HUES64 (cell line): ENCODE results near the gene TYSND1.
"Not testable (repeated sequence)": the region's sequence is repeated elsewhere in the genome, so short reads cannot be mapped to it uniquely, and the experiment has no call there.

Experiments used
- H3K27ac ChIP-seq: 2 replicates; pipeline ENCODE4 v1.7.0; 2013; ENCODE audit warnings: low read depth, low read length, inconsistent platforms
- H3K27me3 ChIP-seq: 2 replicates; pipeline ENCODE4 v1.6.1; 2013; ENCODE audit warnings: mild to moderate bottlenecking, low read length; ENCODE audit not compliant: insufficient read depth
- H3K36me3 ChIP-seq: 2 replicates; pipeline ENCODE4 v1.6.1; 2013; ENCODE audit warnings: mild to moderate bottlenecking, low read length; ENCODE audit not compliant: insufficient read depth
- H3K4me1 ChIP-seq: 2 replicates; pipeline ENCODE4 v1.6.1; 2013; ENCODE audit warnings: mild to moderate bottlenecking, low read length, moderate library complexity; ENCODE audit not compliant: insufficient read depth
- H3K4me3 ChIP-seq: 2 replicates; pipeline ENCODE4 v1.5.1; 2013; ENCODE audit warnings: mild to moderate bottlenecking, low read length, moderate library complexity
- H3K9ac ChIP-seq: 2 replicates; pipeline ENCODE4 v1.6.1; 2013; ENCODE audit warnings: mild to moderate bottlenecking, low read depth, low read length
- H3K9me3 ChIP-seq: 2 replicates; pipeline ENCODE4 v1.6.1; 2013; ENCODE audit warnings: low read depth, low read length; ENCODE audit not compliant: insufficient read depth
- WGBS: fragments of 150-250, 120-280 bp; methylation state at CpG from one replicate; pipeline ENCODE4 v1.1.7; 2013; ENCODE audit warnings: missing lambda C conversion rate; 5-methylcytosine and 5-hydroxymethylcytosine counted together

The TYSND1 gene

DNA sequence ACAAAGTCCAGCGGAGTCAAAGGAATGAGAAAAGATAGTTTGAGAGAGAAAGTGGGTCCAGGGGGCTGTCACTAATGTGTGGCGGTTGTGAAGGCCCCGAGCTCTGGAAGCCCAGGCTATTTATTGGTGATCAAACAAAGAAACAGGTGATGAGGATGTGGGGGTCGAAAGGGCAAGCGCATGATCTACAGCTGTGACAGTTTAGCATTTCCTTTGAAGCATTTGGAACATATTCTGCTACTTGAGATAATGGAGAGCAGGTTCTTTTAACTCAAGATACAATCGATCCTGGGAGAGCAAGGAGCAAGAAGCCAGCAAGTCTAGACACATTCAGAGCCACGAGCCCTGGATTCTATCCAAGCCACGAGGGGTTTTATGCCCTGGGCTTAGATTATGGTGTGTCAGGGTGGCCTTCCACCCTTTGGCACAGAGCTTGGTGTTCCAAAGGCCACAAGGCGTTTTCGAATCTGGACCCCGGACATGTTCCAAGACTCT, 45.4 kb downstream of the TYSND1 start:
- WGBS: 96% methylated on average over 11 of the region's 11 CpGs
- peaks cover 45% of the 10 kb centered on the region for H3K36me3 ChIP-seq
- H3K27ac ChIP-seq, H3K4me3 ChIP-seq, H3K27me3 ChIP-seq, H3K9ac ChIP-seq, H3K9me3 ChIP-seq, H3K4me1 ChIP-seq: not testable (repeated sequence)

DNA sequence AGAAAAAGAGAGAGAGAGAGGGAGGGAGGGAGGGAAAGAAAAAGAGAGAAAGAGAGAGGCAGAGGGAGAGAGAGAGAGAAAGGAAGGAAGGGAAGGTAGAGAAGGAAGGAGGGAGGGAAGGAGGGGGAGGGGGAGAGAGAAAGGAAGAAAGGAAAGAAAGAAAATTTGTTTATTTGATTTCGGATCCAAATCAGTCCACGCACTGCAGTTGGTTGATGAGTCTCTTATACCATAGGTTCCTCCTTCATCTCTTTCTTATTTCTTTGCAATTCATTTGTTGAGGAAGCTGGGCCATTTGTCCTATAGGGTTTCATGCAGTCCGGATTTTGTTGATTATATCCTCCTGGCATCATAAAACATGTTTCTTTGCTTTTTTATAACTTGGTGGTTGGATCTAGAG, 48.2 kb downstream of the TYSND1 start:
- Histone ChIP-seq H3K36me3 (peaks cover 65% of the 10 kb centered on the region), H3K4me1 (no peaks in the 10 kb centered on the region), H3K9ac (no peak overlapping the region), H3K27me3 (no peaks in the 10 kb centered on the region), H3K9me3 (no peaks in the 10 kb centered on the region), H3K27ac (no peak overlapping the region), H3K4me3 (no peak overlapping the region)
- WGBS: 100% methylated on average over 3 of the region's 3 CpGs

DNA sequence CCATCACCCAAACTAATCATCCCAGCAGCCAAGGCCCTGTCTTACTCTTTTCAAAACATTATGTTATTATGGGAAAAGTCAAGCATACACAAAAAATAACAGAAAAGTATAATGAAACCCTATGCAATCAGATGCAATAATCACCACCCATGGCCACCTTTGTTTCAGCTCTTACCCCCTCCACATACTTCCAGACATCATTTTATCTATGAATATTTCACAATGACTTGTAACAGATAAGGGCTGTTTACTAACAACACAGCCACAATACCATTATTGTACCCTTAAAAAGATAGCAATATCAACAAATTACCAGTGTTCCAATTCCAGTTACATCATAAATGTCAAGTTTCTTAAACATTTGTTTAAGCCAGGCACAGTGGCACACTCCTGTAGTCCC, 49.0 kb downstream of the TYSND1 start:
- H3K4me3 ChIP-seq: no peak overlapping the region
- H3K9me3 ChIP-seq: no peaks in the 10 kb centered on the region
- H3K9ac ChIP-seq: no peak overlapping the region
- H3K27ac ChIP-seq: no peak overlapping the region
- H3K4me1 ChIP-seq: no peaks in the 10 kb centered on the region
- H3K36me3 ChIP-seq: peaks cover 73% of the 10 kb centered on the region
- no peaks in the 10 kb centered on the region for H3K27me3 ChIP-seq

DNA sequence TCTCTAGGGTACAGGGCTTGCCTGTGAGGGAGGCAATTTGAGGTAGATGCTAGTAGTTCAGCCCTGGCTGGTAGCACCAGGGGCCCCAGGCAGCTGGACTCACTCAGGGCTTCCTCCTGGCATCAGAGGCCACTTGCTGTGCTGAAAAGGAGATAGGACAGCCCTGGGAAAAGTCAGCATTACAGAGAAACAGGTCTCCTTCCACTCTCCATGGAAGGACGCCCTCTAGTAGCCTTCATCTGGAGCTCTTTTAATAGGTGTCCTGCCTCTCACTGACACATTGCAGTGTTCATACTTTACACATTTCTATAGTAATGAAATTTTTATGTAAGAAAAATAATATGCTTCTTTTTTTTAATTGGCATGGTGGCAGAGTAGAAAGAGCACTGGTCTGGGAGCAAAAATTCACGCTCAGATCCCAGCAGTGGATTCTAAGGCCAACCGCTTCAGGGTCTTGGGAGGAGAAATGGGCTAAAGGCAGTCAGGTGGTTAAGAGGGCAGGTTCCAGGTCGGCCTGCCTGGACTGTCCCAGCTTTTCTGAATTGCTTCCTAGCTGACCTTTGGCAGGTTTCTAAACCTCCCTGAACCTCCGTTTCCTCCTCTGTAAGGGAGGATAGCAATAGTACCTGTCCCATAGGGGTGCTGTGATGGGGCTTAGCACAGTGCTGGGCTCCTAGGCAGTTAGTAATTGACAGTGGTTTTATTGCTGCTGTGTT, 49.6 kb downstream of the TYSND1 start:
- Histone ChIP-seq H3K9ac (no peak overlapping the region), H3K36me3 (peaks cover 74% of the 10 kb centered on the region), H3K4me3 (no peak overlapping the region), H3K4me1 (no peaks in the 10 kb centered on the region), H3K27me3 (no peaks in the 10 kb centered on the region), H3K27ac (no peak overlapping the region), H3K9me3 (no peaks in the 10 kb centered on the region)
- WGBS: 92% methylated on average over 5 of the region's 5 CpGs

DNA sequence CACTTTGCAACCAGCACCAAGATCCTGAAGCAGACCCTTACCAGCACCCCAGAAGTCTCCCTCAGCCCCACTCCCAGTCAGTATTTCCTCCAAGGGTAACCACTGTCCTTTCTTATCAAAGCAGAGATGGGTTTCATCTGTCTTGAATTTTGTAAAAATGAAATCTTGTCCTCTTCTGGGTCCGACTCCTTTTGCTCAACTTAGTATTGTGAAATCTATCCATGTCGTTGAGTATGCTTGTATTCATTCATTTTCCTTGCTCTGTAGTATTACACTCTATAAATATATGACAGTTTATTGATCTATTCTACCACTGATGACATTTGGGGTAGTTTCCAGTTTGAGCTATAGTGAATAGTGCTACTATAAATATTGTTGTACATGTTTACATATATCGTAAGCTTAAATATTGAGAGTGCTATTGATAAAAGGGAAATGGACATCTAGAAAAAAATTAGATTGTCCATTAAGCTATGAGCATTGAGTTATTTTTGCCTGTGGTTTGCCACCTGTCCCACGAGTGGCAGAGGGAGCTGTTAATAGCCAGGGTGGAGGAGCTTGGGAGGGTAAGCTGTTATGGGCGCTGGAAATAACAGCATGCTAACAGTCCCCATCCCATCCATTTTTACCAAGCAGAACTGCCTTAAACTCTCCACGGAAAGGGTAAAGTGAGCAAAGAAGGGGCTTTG, 50.3 kb downstream of the TYSND1 start:
- H3K36me3 ChIP-seq: peaks cover 71% of the 10 kb centered on the region
- H3K4me1 ChIP-seq: no peaks in the 10 kb centered on the region
- H3K4me3 ChIP-seq: no peak overlapping the region
- no peak overlapping the region for H3K9ac ChIP-seq
- H3K27me3 ChIP-seq: no peaks in the 10 kb centered on the region
- H3K9me3 ChIP-seq: no peaks in the 10 kb centered on the region
- WGBS: 96% methylated on average over 4 of the region's 6 CpGs
- H3K27ac ChIP-seq: no peak overlapping the region

DNA sequence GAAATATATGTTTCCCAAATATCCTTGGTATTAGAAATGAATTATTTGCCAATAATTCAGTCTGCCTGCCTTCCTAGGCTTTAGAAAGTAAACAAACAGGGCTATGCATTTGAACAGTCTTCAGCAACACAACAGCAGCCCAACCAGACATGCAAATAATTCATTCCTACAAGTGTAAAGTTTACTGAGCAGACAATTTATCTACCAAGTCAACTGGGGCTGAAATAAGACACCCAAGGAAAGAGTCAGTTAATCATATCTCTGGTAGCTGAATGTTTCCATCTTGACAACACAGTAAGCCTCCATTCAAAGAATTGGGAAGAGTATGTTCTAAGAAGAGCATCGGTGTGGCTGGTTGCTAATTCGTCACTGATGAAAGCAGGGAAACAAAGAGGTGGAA, 52.2 kb downstream of the TYSND1 start:
- 100% methylated on average over 2 of the region's 2 CpGs for WGBS
- H3K4me1 ChIP-seq: no peaks in the 10 kb centered on the region

DNA sequence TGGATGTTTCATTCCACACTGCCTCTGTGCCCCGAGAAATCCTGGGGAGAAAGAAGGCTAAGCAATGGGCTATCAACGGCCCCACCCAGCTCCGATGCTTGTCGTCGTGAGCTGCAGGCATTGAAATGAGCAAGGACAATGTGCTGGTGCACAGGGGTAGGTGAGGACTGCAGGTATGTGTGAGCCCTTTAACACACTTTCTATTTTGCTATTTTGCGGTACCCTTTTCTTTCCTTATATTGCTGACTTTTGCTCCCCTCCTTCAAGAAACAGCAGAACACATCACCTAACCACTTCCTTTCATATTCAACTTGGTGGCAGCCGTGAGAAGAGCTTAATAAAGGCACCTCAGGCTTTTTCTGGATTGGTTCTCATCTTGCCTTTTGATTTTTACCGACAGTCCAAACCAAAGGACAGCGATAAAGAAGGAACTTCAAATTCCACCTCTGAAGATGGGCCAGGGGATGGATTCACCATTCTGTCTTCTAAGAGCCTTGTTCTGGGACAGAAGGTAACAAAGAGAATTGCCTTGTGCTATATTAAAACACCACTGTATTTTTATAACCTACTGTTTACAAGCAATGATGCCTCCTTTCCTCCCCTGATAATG, 53.1 kb downstream of the TYSND1 start:
- 94% methylated on average over 9 of the region's 9 CpGs for WGBS
- Histone ChIP-seq H3K9ac (no peak overlapping the region), H3K9me3 (no peaks in the 10 kb centered on the region), H3K4me3 (no peak overlapping the region), H3K27me3 (no peaks in the 10 kb centered on the region), H3K4me1 (no peaks in the 10 kb centered on the region), H3K27ac (no peak overlapping the region), H3K36me3 (peaks cover 59% of the 10 kb centered on the region)

More for the DNA sequence above, 52.2 kb downstream of the TYSND1 start:
- Histone ChIP-seq H3K27ac (no peak overlapping the region), H3K36me3 (peaks cover 66% of the 10 kb centered on the region), H3K9ac (no peak overlapping the region), H3K4me3 (no peak overlapping the region), H3K9me3 (no peaks in the 10 kb centered on the region), H3K27me3 (no peaks in the 10 kb centered on the region)

DNA sequence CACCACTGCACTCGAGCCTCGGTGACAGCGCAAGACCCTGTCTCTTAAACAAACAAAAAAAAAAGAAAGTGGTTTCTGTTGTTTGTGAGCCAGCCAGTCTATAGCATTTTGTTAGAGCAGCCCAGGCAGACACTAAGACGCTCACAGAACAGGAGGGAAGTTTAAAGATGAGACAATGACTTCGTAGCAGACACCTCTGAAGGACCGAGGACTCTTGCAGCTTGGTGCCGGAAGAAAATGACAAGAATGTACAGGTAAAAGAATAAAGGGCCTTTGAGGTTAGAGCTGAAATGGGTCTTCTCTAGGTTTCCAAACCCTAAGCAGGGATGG, 54.1 kb downstream of the TYSND1 start:
- Histone ChIP-seq H3K27ac (no peak overlapping the region), H3K36me3 (peaks cover 58% of the 10 kb centered on the region), H3K27me3 (no peaks in the 10 kb centered on the region), H3K9me3 (no peaks in the 10 kb centered on the region), H3K9ac (no peak overlapping the region), H3K4me3 (no peak overlapping the region), H3K4me1 (no peaks in the 10 kb centered on the region)
- 96% methylated on average over 7 of the region's 7 CpGs for WGBS

DNA sequence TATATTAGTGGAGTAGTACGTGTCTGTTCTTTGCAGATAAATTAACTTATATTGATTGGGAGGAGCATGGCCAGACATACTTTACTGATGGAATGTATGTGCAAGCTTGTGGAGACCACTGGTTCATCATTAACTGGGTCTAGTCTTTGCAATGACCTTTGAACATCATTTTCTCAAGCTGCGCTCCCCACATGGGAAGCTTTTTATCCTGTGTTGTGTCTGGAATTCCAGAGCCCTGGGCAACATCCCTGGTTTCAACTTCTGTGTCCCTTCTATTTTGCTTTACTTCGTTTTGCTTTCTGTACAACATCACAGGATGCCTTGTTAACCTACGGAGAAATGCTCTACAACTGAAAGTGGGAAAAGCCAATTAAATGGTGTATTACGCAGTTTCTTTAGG, 55.5 kb downstream of the TYSND1 start:
- no peaks in the 10 kb centered on the region for H3K9me3 ChIP-seq
- H3K27me3 ChIP-seq: no peaks in the 10 kb centered on the region
- no peaks in the 10 kb centered on the region for H3K4me1 ChIP-seq
- no peak overlapping the region for H3K9ac ChIP-seq
- WGBS: 95% methylated on average over 5 of the region's 5 CpGs
- H3K36me3 ChIP-seq: peaks cover 47% of the 10 kb centered on the region
- no peak overlapping the region for H3K27ac ChIP-seq
- H3K4me3 ChIP-seq: no peak overlapping the region

DNA sequence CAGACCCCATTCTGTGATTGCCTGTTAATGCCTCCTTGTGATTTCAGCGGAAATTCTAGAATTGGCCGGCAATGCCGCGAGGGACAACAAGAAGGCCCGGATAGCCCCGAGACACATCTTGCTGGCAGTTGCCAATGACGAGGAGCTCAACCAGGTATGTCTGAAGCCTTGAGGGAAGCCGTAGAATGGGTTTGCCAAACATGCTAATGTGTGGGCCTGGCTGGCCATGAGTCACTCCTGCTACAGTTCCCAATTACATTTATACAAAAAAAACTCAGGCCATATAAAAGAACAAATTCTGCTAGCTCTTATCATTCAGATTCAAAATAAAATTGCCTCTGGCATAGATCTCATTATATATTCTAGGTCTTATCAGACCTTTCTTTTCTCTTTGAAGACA, 56.5 kb downstream of the TYSND1 start:
- peaks cover 39% of the 10 kb centered on the region for H3K36me3 ChIP-seq
- H3K4me1 ChIP-seq: no peaks in the 10 kb centered on the region
- no peaks in the 10 kb centered on the region for H3K9me3 ChIP-seq

DNA sequence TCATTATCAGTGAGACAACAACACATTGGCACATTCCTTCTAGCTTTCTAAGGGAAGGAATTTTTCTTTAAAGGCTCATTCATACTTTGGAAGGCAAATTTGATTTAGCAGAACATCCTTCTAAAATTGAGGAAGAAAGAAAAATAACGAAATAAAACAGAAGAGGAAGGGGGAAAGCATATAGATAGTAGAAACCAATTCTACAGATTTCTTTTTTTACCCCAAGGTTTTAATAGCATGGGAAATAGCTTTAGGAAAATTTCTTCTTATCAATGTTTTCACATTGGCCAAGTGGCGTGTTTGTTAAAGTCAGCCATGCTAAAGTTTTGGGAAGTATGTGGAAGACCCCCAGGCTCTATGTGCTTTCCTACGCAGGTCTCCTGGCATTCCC, 58.2 kb downstream of the TYSND1 start:
- Histone ChIP-seq H3K4me3 (no peak overlapping the region), H3K9ac (no peak overlapping the region), H3K9me3 (no peaks in the 10 kb centered on the region), H3K36me3 (peaks cover 24% of the 10 kb centered on the region), H3K27ac (no peak overlapping the region), H3K27me3 (no peaks in the 10 kb centered on the region), H3K4me1 (no peaks in the 10 kb centered on the region)
- WGBS: 96% methylated on average over 3 of the region's 3 CpGs

More for the DNA sequence above, 56.5 kb downstream of the TYSND1 start:
- Histone ChIP-seq H3K9ac (no peak overlapping the region), H3K27me3 (no peaks in the 10 kb centered on the region), H3K4me3 (no peak overlapping the region), H3K27ac (no peak overlapping the region)
- WGBS: 96% methylated on average over 8 of the region's 8 CpGs
